Measurements from ENCODE around the gene FRRS1L. TPM values are rescaled to one million over a fixed set of nuclear protein-coding genes. Genes with fewer than 3 reads are reported as not detected.

FRRS1L gene
- total RNA-seq, 1 experiment from 2014 or later = 1.0 TPM

GRCh38 chr9:109162677-109163076 is 4.4 kb downstream of the FRRS1L start (continued):
- TF ChIP-seq ATF2 (CRISPR knock-in tag; IDR thresholded peaks at IDR 0.05; ENCODE audit: borderline replicate concordance, low read depth) = no peak
- TF ChIP-seq TEAD1 (CRISPR knock-in tag; IDR thresholded peaks at IDR 0.05) = no peak
- no peak for TF ChIP-seq NR2C2 (CRISPR knock-in tag; IDR thresholded peaks at IDR 0.05)
- no peak for TF ChIP-seq USF1 (CRISPR knock-in tag; IDR thresholded peaks at IDR 0.05)
- TF ChIP-seq RELA (CRISPR knock-in tag; IDR thresholded peaks at IDR 0.05; ENCODE audit: borderline replicate concordance) = no peak
- TF ChIP-seq ARID4B (CRISPR knock-in tag; IDR thresholded peaks at IDR 0.05; ENCODE audit: borderline replicate concordance) = no peak
- TF ChIP-seq TCF7 (CRISPR knock-in tag; IDR thresholded peaks at IDR 0.05; ENCODE audit: low read depth) = no peak

GRCh38 chr9:109161471-109161870 is 5.6 kb downstream of the FRRS1L start:
- TF ChIP-seq CTCF (IDR thresholded peaks at IDR 0.05) (no peak), PRDM15 (CRISPR knock-in tag; IDR thresholded peaks at IDR 0.05) (no peak), MYBL2 (CRISPR knock-in tag; IDR thresholded peaks at IDR 0.05) (no peak), JAZF1 (CRISPR knock-in tag; IDR thresholded peaks at IDR 0.05) (no peak), USF2 (CRISPR knock-in tag; IDR thresholded peaks at IDR 0.05) (no peak)
- CTCF ChIA-PET = interaction anchor here (0.7 to 1.1 kb wide), 2 partner anchors 38 to 240 kb away, joined by 3 read pairs; no protein-coding TSS in a partner anchor
- Mint-ChIP-seq H3K36me3 (peaks cover 7% of the 10 kb centered on the region; the same call in 1 of the 2 replicates), H3K4me1 (peaks cover 6% of the 10 kb centered on the region; the same call in 1 of the 2 replicates), H3K4me3 (no peak overlapping the region), H3K9me3 (peaks cover 11% of the 10 kb centered on the region), H3K27me3 (ENCODE audit: low read depth) (peaks cover 24% of the 10 kb centered on the region), H3K27ac (no peak overlapping the region)
- no peak for ATAC-seq
- no peak for DNase-seq (ENCODE audit: low spot score)
- POLR2A ChIA-PET = no interaction called here
